Activated CD4-positive, alpha-beta T cell treated with anti-CD3 and anti-CD28 coated beads, Interleukin-2, amount 10 ng/mL, durations not matched to agents 24 days and 14 days (primary cell): ENCODE measurements around the gene MAN1C1. TPM values are rescaled to one million over a fixed set of nuclear protein-coding genes. Genes with fewer than 3 reads are reported as not detected.
A peak's percentile ranks its signal among the peaks of the same experiment; 100 is the strongest.

Experiments
- DNase-seq: peaks from one replicate; pipeline ENCODE4 v3.0.0; 2022
- H3K27ac Mint-ChIP-seq: one replicate; pipeline ENCODE4 v1.8.0; 2022; ENCODE audit warnings: mild to moderate bottlenecking, mixed read lengths
- H3K27me3 Mint-ChIP-seq: one replicate; pipeline ENCODE4 v1.8.0; 2022; ENCODE audit warnings: mixed read lengths
- H3K36me3 Mint-ChIP-seq: one replicate; pipeline ENCODE4 v1.8.0; 2022; ENCODE audit warnings: low read depth, mild to moderate bottlenecking, mixed read lengths
- H3K4me1 Mint-ChIP-seq: one replicate; pipeline ENCODE4 v1.8.0; 2021; ENCODE audit warnings: mixed read lengths
- H3K4me3 Mint-ChIP-seq: one replicate; pipeline ENCODE4 v1.8.0; 2022; ENCODE audit warnings: mild to moderate bottlenecking, moderate library complexity, mixed read lengths
- H3K9me3 Mint-ChIP-seq: one replicate; pipeline ENCODE4 v1.8.0; 2021; ENCODE audit warnings: mixed read lengths
- intact Hi-C: fragments of 100-400 bp; cut with micrococcal nuclease; formaldehyde crosslinking; loops from one replicate; pipeline ENCODE4 v1.15.1; 2023
- total RNA-seq: library from RNA; stranded (reverse); gene quantifications from 2 replicates; pipeline ENCODE4 v1.2.3, GENCODE V29; 2022

The MAN1C1 gene
- total RNA-seq, 1 donor from 2014 or later = 2.9 TPM

DNA sequence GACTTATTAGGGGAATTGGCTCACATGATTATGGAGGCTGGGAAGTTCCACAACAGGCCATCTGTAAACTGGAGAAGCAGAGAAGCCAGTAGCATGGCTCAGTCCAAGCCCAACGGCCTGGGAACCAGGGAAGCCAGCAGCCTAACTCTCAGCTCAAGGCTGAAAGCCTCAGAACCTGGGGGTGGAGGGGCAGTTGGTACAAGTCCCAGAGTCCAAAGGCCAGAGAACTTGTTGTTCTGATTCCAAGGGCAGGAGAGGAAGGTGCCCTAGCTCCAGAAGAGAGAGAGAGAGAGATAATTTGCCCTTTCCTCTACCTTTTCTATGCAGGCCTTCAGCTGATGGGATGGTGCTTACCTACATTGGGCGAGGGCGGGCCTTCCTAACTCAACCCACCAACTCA lies 55.3 kb downstream of the MAN1C1 start:
- Mint-ChIP-seq H3K36me3 (peaks cover 23% of the 10 kb centered on the region), H3K4me1 (peaks cover 49% of the 10 kb centered on the region), H3K27me3 (peaks cover 77% of the 10 kb centered on the region), H3K9me3 (peaks cover 7% of the 10 kb centered on the region), H3K27ac (no peak overlapping the region), H3K4me3 (no peak overlapping the region)
- DNase-seq = no peak
- intact Hi-C loops = no loop called here

DNA sequence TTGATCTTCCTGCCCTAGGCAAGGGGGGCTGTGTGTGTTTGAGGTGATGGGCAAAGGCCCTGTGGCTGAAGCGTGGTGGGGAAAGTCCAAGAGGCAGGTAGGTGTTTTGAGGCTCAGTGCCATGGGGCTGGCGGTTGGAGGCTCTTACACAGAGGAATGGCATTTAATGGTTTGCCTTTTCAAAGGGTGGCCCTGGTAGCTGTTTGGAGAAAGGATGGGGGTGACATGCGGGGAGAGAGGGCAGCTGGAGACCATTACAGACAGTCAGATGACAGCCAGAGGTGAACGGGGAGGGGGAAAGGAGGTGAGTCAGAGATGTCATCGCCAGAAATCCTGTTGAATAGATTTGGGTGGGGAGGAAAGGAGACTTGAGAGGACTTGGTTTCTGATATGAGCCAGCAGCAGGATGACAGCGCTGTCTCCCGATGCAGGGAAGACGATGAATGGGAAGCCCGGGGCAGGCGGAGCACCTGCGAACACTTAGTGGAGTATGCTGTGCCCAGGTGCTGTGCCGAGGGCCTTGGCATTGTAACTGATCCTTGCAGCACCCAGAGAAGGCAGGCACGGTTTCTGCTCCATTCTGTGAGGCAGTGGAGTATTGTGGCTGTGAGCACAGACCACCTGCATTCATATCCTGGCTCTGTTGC lies 56.3 kb downstream of the MAN1C1 start:
- DNase-seq = no peak
- peaks cover 80% of the 10 kb centered on the region for H3K27me3 Mint-ChIP-seq

DNA sequence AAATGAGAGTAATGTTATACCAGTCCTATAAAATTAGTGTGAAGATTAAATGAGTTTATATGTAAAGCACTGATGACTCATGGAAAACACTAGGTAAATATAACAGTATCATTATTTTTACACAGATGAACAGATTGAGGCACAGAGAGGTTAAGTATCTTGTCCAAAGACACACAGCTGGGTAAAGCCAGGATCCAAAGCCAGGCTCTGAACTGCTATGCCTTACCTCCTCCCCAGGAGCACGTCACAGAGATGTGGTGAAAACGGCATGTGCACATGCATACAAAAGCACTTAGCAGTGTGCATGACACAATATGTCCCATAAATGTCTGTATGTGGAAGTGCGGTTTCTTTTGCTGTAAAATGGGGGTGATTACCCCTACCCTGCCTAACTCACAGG lies 56.9 kb downstream of the MAN1C1 start:
- Mint-ChIP-seq H3K27ac (no peak overlapping the region), H3K9me3 (peaks cover 7% of the 10 kb centered on the region), H3K4me1 (peaks cover 59% of the 10 kb centered on the region), H3K27me3 (peaks cover 81% of the 10 kb centered on the region), H3K4me3 (no peak overlapping the region), H3K36me3 (peaks cover 23% of the 10 kb centered on the region)
- DNase-seq = no peak
- intact Hi-C loops = no loop called here

More for the DNA sequence above, 56.3 kb downstream of the MAN1C1 start:
- Mint-ChIP-seq H3K4me3 (no peak overlapping the region), H3K9me3 (peaks cover 7% of the 10 kb centered on the region), H3K36me3 (peaks cover 23% of the 10 kb centered on the region), H3K4me1 (peaks cover 59% of the 10 kb centered on the region), H3K27ac (no peak overlapping the region)
- intact Hi-C loops = no loop called here

GRCh38 chr1:25673962-25674806 lies 57.6 kb downstream of the MAN1C1 start:
- Mint-ChIP-seq H3K27me3 (peaks cover 83% of the 10 kb centered on the region), H3K4me3 (peak overlapping the region; percentile 55)
- intact Hi-C loops = no loop called here

GRCh38 chr1:25674807-25675084 lies 58.2 kb downstream of the MAN1C1 start:
- Mint-ChIP-seq H3K9me3 (peaks cover 7% of the 10 kb centered on the region), H3K4me3 (peak overlapping the region; percentile 55), H3K36me3 (peaks cover 23% of the 10 kb centered on the region), H3K27ac (peak overlapping the region; percentile 42), H3K4me1 (peaks cover 57% of the 10 kb centered on the region), H3K27me3 (peaks cover 83% of the 10 kb centered on the region)
- no peak for DNase-seq
- intact Hi-C loops = loop anchor here (5.0 kb wide), 2 partner anchors 112 to 123 kb away; no protein-coding TSS in a partner anchor

More at GRCh38 chr1:25673962-25674806, 57.6 kb downstream of the MAN1C1 start:
- Mint-ChIP-seq H3K27ac (peak overlapping the region; percentile 42), H3K36me3 (peaks cover 23% of the 10 kb centered on the region), H3K4me1 (peaks cover 57% of the 10 kb centered on the region), H3K9me3 (peaks cover 7% of the 10 kb centered on the region)
- DNase-seq = no peak

DNA sequence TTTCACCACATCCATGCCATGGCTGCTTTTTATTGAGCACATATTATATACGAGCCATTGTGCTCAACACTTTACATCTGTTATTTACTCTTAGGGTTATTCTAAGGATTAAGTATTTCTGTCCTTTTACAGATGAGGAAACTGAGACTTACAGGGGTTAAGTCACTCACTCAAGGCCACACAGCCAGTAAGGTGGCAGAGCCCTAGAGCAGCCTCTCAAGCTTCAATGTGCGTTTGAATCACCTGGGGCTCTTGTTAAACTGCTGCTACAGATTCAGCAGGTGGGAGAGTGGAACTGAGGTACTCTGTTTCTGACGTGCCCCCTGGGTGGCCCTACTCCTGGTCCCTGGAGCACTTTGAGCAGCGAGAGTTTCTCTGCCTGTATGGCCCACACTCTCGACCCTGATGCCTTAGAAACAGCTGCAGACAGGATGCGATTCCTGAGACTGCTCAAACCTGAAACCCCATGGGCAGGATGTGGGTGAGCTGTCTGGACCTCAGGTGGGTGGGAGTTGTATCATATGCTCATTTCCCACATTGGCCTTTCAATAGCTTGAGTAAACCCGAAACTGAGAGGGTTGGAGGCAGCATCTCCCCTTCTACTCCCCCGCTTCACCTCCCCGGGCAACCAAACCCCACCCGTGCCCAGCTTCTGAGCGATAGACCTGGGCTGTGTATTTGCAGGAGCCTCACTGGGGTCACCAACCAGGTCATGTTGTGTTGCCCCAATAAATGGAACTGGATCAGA lies 59.3 kb downstream of the MAN1C1 start:
- Mint-ChIP-seq H3K36me3 (peaks cover 25% of the 10 kb centered on the region), H3K4me3 (peak overlapping the region; percentile 75), H3K4me1 (peaks cover 59% of the 10 kb centered on the region), H3K9me3 (peaks cover 7% of the 10 kb centered on the region), H3K27ac (peak overlapping the region; percentile 88), H3K27me3 (peaks cover 81% of the 10 kb centered on the region)
- peak; percentile 95 for DNase-seq
- intact Hi-C loops = loop anchor here (1.0 to 5.0 kb wide), 9 partner anchors 17 to 126 kb away; no protein-coding TSS in a partner anchor

DNA sequence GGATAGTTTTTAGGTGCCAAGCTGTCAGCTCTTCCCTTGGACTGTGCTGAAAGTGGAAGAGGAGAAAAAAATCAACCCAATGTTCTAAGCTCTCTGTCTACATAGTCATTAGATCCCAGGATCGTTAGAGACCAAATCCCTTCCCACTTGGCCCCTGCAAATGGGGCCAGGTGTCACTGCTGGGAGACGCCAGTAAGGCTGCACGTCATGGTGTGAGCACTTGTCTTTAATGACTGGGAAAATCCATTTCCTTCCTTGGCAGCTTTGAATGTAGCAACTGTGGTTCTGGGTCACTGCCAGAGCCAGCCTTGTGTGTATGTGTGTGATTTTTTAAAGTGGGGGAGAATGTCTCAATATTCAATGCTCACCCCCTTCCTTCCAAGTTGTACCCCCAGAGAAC lies 59.9 kb downstream of the MAN1C1 start:
- DNase-seq = no peak
- Mint-ChIP-seq H3K4me1 (peaks cover 59% of the 10 kb centered on the region), H3K36me3 (peaks cover 20% of the 10 kb centered on the region), H3K4me3 (peak overlapping the region; percentile 75), H3K27ac (peak overlapping the region; percentile 88), H3K27me3 (peaks cover 81% of the 10 kb centered on the region), H3K9me3 (peaks cover 7% of the 10 kb centered on the region)
- intact Hi-C loops = loop anchor here (1.0 to 5.0 kb wide), 9 partner anchors 16 to 126 kb away; no protein-coding TSS in a partner anchor

GRCh38 chr1:25677193-25677773 lies 60.7 kb downstream of the MAN1C1 start:
- H3K27ac Mint-ChIP-seq = peak overlapping the region; percentile 25

GRCh38 chr1:25679171-25679570 lies 62.6 kb downstream of the MAN1C1 start:
- Mint-ChIP-seq H3K4me3 (no peak overlapping the region), H3K9me3 (no peaks in the 10 kb centered on the region), H3K36me3 (peaks cover 7% of the 10 kb centered on the region), H3K27me3 (peaks cover 80% of the 10 kb centered on the region), H3K4me1 (peaks cover 42% of the 10 kb centered on the region), H3K27ac (no peak overlapping the region)
- DNase-seq = no peak
- intact Hi-C loops = loop anchor here (5.0 kb wide), 2 partner anchors 117 to 118 kb away; no protein-coding TSS in a partner anchor

More at GRCh38 chr1:25677193-25677773, 60.7 kb downstream of the MAN1C1 start:
- Mint-ChIP-seq H3K9me3 (peaks cover 5% of the 10 kb centered on the region), H3K4me1 (peaks cover 59% of the 10 kb centered on the region), H3K36me3 (peaks cover 14% of the 10 kb centered on the region), H3K4me3 (peak overlapping the region; percentile 75), H3K27me3 (peaks cover 81% of the 10 kb centered on the region)
- DNase-seq = no peak
- intact Hi-C loops = loop anchor here (2.0 to 5.0 kb wide), 4 partner anchors 16 to 120 kb away; no protein-coding TSS in a partner anchor

DNA sequence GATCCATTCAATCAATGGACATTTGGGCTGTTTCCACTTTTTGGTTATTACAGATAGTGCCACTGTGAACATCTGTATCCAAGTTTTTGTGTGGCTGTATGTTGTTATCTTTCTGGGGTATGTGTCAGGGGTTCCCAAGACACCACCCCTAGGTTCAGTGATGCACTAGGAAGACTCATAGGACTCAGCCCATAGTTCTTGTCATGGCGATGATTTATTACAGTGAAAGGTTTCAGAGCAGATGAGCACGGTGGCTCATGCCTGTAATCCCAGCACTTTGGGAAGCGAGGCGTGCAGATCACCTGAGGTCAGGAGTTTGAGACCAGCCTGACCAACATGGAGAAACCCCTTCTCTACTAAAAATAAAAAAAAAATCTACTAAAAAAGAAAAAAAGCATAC lies 64.1 kb downstream of the MAN1C1 start:
- Mint-ChIP-seq H3K36me3 (peaks cover 2% of the 10 kb centered on the region), H3K4me1 (peaks cover 27% of the 10 kb centered on the region), H3K27ac (no peak overlapping the region), H3K4me3 (no peak overlapping the region), H3K9me3 (no peaks in the 10 kb centered on the region), H3K27me3 (peaks cover 85% of the 10 kb centered on the region)
- DNase-seq = no peak
- intact Hi-C loops = no loop called here

GRCh38 chr1:25682059-25682601 lies 65.5 kb downstream of the MAN1C1 start:
- no peaks in the 10 kb centered on the region for H3K9me3 Mint-ChIP-seq
- peaks cover 12% of the 10 kb centered on the region for H3K4me1 Mint-ChIP-seq
- H3K27me3 Mint-ChIP-seq = peaks cover 82% of the 10 kb centered on the region
- intact Hi-C loops = no loop called here
- H3K4me3 Mint-ChIP-seq = no peak overlapping the region
- no peak overlapping the region for H3K27ac Mint-ChIP-seq
- H3K36me3 Mint-ChIP-seq = peaks cover 2% of the 10 kb centered on the region
- no peak for DNase-seq

DNA sequence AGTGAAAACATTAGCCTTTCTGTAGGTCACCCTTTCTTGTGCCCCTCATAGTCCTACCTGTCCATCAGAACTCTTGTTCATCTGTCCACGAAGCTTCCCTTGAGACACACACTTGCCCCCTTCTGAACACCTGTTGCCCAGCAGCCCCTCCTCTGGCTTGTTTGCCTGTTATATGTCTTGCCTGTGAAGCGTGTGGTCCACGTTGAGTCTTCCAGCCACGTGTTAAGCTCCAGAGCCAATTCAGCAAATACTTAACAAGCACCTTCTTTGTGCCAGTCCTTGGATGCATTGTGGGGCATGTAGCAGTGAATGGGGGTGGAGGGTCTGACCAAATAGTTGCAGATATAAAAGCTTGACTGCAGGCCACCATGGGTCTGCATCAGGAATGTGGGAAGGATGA lies 66.6 kb downstream of the MAN1C1 start:
- peaks cover 5% of the 10 kb centered on the region for H3K4me1 Mint-ChIP-seq
- intact Hi-C loops = no loop called here
- H3K27ac Mint-ChIP-seq = no peak overlapping the region
- no peak for DNase-seq
- no peaks in the 10 kb centered on the region for H3K9me3 Mint-ChIP-seq
- H3K27me3 Mint-ChIP-seq = peaks cover 80% of the 10 kb centered on the region
- peaks cover 2% of the 10 kb centered on the region for H3K36me3 Mint-ChIP-seq
- H3K4me3 Mint-ChIP-seq = no peak overlapping the region

GRCh38 chr1:25683731-25684130 lies 67.1 kb downstream of the MAN1C1 start:
- DNase-seq = no peak
- H3K4me1 Mint-ChIP-seq = peaks cover 5% of the 10 kb centered on the region
- no peak overlapping the region for H3K4me3 Mint-ChIP-seq
- intact Hi-C loops = no loop called here
- H3K27ac Mint-ChIP-seq = no peak overlapping the region
- no peaks in the 10 kb centered on the region for H3K9me3 Mint-ChIP-seq
- H3K27me3 Mint-ChIP-seq = peaks cover 79% of the 10 kb centered on the region
- H3K36me3 Mint-ChIP-seq = peaks cover 2% of the 10 kb centered on the region
